ENCODE results near the gene FCN2. TPM values are rescaled to one million over a fixed set of nuclear protein-coding genes. Genes with fewer than 3 reads are reported as not detected.

Gene FCN2
- total RNA-seq, 2 experiments from 2014 or later: not detected

- TF ChIP-seq CTCF (IDR thresholded peaks at IDR 0.05): no peak
- Histone ChIP-seq H3K27ac (ENCODE audit: low read depth in 1 of 2, low read length in 2 of 2) (no peak overlapping the region), H3K4me1 (ENCODE audit: insufficient read depth, low read length) (no peaks in the 10 kb centered on the region), H3K9me3 (ENCODE audit: control insufficient read depth in 1 of 2, insufficient read depth in 1 of 2, low read length in 2 of 2) (peaks cover 0 to 6% of the 10 kb centered on the region in 2 experiments), H3K27me3 (ENCODE audit: control insufficient read depth in 1 of 2, insufficient read depth in 2 of 2, low read length in 2 of 2) (no peaks in the 10 kb centered on the region), H3K36me3 (ENCODE audit: insufficient read depth, low read length) (no peaks in the 10 kb centered on the region), H3K4me3 (ENCODE audit: low read length) (no peak overlapping the region)
- H3K27ac Mint-ChIP-seq: no peak overlapping the region
- intact Hi-C loops (cut with DNase I, micrococcal nuclease): no loop called here
- DNase-seq (no peak), ATAC-seq (ENCODE audit: poor library complexity) (no peak)
- H3K27me3 Mint-ChIP-seq: no peaks in the 10 kb centered on the region
- no peak overlapping the region for H3K4me3 Mint-ChIP-seq
- H3K36me3 Mint-ChIP-seq (ENCODE audit: low read depth): no peaks in the 10 kb centered on the region
- CTCF ChIA-PET: no interaction called here
- no peaks in the 10 kb centered on the region for H3K4me1 Mint-ChIP-seq (ENCODE audit: low read depth)
- no peaks in the 10 kb centered on the region for H3K9me3 Mint-ChIP-seq
- POLR2A ChIA-PET: no interaction called here
Observed at GRCh38 chr9:134837529-134837928, 43.1 kb upstream of the FCN2 start.

GRCh38 chr9:134838651-134839454 lies 41.8 kb upstream of the FCN2 start:
- H3K4me3 Mint-ChIP-seq: no peak overlapping the region
- Histone ChIP-seq H3K4me1 (ENCODE audit: insufficient read depth, low read length) (no peaks in the 10 kb centered on the region), H3K9me3 (ENCODE audit: control insufficient read depth in 1 of 2, insufficient read depth in 1 of 2, low read length in 2 of 2) (peaks cover 0 to 6% of the 10 kb centered on the region in 2 experiments), H3K36me3 (ENCODE audit: insufficient read depth, low read length) (no peaks in the 10 kb centered on the region), H3K27ac (ENCODE audit: low read depth in 1 of 2, low read length in 2 of 2) (no peak overlapping the region), H3K27me3 (ENCODE audit: control insufficient read depth in 1 of 2, insufficient read depth in 2 of 2, low read length in 2 of 2) (no peaks in the 10 kb centered on the region), H3K4me3 (ENCODE audit: low read length) (no peak overlapping the region)
- intact Hi-C loops (cut with DNase I, micrococcal nuclease): no loop called here
- ChIA-PET POLR2A (no interaction called here), CTCF (no interaction called here)
- H3K36me3 Mint-ChIP-seq (ENCODE audit: low read depth): no peaks in the 10 kb centered on the region
- H3K27ac Mint-ChIP-seq: no peak overlapping the region
- no peak for TF ChIP-seq CTCF (IDR thresholded peaks at IDR 0.05)
- no peaks in the 10 kb centered on the region for H3K9me3 Mint-ChIP-seq
- ATAC-seq (ENCODE audit: poor library complexity) (no peak), DNase-seq (no peak)
- no peaks in the 10 kb centered on the region for H3K4me1 Mint-ChIP-seq (ENCODE audit: low read depth)
- no peaks in the 10 kb centered on the region for H3K27me3 Mint-ChIP-seq

GRCh38 chr9:134839455-134840125 lies 41.0 kb upstream of the FCN2 start:
- Histone ChIP-seq H3K27ac (ENCODE audit: low read depth in 1 of 2, low read length in 2 of 2) (no peak overlapping the region), H3K4me1 (ENCODE audit: insufficient read depth, low read length) (no peaks in the 10 kb centered on the region), H3K9me3 (ENCODE audit: control insufficient read depth in 1 of 2, insufficient read depth in 1 of 2, low read length in 2 of 2) (peaks cover 0 to 6% of the 10 kb centered on the region in 2 experiments), H3K36me3 (ENCODE audit: insufficient read depth, low read length) (no peaks in the 10 kb centered on the region), H3K27me3 (ENCODE audit: control insufficient read depth in 1 of 2, insufficient read depth in 2 of 2, low read length in 2 of 2) (no peaks in the 10 kb centered on the region), H3K4me3 (ENCODE audit: low read length) (no peak overlapping the region)
- no peak overlapping the region for H3K4me3 Mint-ChIP-seq
- no peaks in the 10 kb centered on the region for H3K27me3 Mint-ChIP-seq
- H3K27ac Mint-ChIP-seq: no peak overlapping the region
- intact Hi-C loops (cut with DNase I, micrococcal nuclease): no loop called here
- POLR2A ChIA-PET: no interaction called here
- no peak for TF ChIP-seq CTCF (IDR thresholded peaks at IDR 0.05)
- CTCF ChIA-PET: no interaction called here
- no peaks in the 10 kb centered on the region for H3K9me3 Mint-ChIP-seq
- H3K36me3 Mint-ChIP-seq (ENCODE audit: low read depth): no peaks in the 10 kb centered on the region
- no peaks in the 10 kb centered on the region for H3K4me1 Mint-ChIP-seq (ENCODE audit: low read depth)
- ATAC-seq (ENCODE audit: poor library complexity) (no peak), DNase-seq (no peak)
